Measurements from ENCODE around the gene IP6K2.

DNA sequence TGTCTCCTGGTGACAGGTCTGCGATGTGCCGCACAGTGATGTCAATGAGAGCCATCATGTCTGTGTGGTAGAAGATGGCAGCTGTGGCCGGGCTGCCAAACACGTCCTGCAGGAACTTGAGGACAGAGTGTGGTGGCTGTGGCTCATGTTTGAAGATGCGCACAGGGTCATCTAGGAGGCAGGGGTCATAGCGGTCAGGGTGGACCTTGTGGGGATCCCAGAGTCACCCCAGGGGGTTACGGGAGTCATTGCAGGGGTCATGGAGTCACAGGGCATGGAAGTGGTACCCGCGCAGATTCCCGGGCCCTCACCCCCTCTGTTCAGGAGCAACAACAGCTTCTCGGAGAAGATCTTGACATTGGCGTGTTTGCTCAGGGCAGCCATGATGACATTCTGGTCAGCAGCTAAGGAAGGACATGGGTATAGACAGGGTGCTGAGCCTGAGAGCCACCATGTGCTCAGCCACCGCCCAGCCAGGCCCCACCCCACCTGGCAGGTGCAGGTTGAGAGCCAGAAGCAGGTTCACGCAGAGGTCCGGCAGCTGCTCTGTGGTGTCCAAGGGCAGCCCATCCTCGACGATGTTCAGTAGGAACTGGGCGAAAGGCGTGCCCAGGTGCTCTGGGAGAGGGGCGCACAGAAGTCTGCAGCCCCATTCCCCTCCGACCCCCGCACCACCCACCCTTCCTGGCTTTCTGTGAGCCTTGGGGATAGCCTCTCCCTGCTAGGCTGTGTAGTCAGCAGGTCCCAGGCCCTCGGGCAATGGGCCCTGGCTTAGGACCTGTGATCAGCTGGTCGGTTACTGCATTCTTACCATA lies 38.2 kb downstream of the IP6K2 start:
- no peak for TF ChIP-seq EZH2 (IDR thresholded peaks at IDR 0.05; ENCODE audit: insufficient read depth, poor library complexity, severe bottlenecking)
- no peak for TF ChIP-seq EZH2phosphoT487 (IDR thresholded peaks at IDR 0.05; ENCODE audit: insufficient read depth, low read depth)
